ENCODE data around the gene KIF21B.

- TF ChIP-seq CTCF (conservative IDR thresholded peaks at IDR 0.05; ENCODE audit: low read depth, low read length) (no peak), EZH2 (IDR thresholded peaks at IDR 0.05; ENCODE audit: low read length, unreplicated experiment) (no peak), EZH2phosphoT487 (IDR thresholded peaks at IDR 0.05; ENCODE audit: borderline replicate concordance, low read length) (no peak)
Measured at GRCh38 chr1:201038186-201038876, 14.8 kb upstream of the KIF21B start.

All from PC-3 (cell line).